Measurements from ENCODE around the gene SPTBN1.

Gene SPTBN1

GRCh38 chr2:54610700-54611099 is 154.6 kb downstream of the SPTBN1 start:
- TF ChIP-seq CTCF (IDR thresholded peaks at IDR 0.05; ENCODE audit: insufficient read depth, low read depth, low read length, missing control alignments), result no peak
- H3K4me3 ChIP-seq (ENCODE audit: low read depth, low read length), result no peak overlapping the region
- no peak for DNase-seq (ENCODE audit: low read depth)

- no peak for DNase-seq (ENCODE audit: low read depth)
- H3K4me3 ChIP-seq (ENCODE audit: low read depth, low read length), result no peak overlapping the region
- TF ChIP-seq CTCF (IDR thresholded peaks at IDR 0.05; ENCODE audit: insufficient read depth, low read depth, low read length, missing control alignments), result no peak
These were observed 155.9 kb downstream of the SPTBN1 start for GRCh38 chr2:54611830-54612545.

GRCh38 chr2:54613386-54613785 is 157.3 kb downstream of the SPTBN1 start:
- no peak for DNase-seq (ENCODE audit: low read depth)
- no peak overlapping the region for H3K4me3 ChIP-seq (ENCODE audit: low read depth, low read length)
- TF ChIP-seq CTCF (IDR thresholded peaks at IDR 0.05; ENCODE audit: insufficient read depth, low read depth, low read length, missing control alignments), result no peak

GRCh38 chr2:54613794-54614257 is 157.7 kb downstream of the SPTBN1 start:
- no peak overlapping the region for H3K4me3 ChIP-seq (ENCODE audit: low read depth, low read length)
- TF ChIP-seq CTCF (IDR thresholded peaks at IDR 0.05; ENCODE audit: insufficient read depth, low read depth, low read length, missing control alignments), result no peak
- DNase-seq (ENCODE audit: low read depth), result no peak

GRCh38 chr2:54614819-54615218 is 158.7 kb downstream of the SPTBN1 start:
- no peak overlapping the region for H3K4me3 ChIP-seq (ENCODE audit: low read depth, low read length)
- no peak for DNase-seq (ENCODE audit: low read depth)
- no peak for TF ChIP-seq CTCF (IDR thresholded peaks at IDR 0.05; ENCODE audit: insufficient read depth, low read depth, low read length, missing control alignments)

- H3K4me3 ChIP-seq (ENCODE audit: low read depth, low read length), result no peak overlapping the region
- no peak for TF ChIP-seq CTCF (IDR thresholded peaks at IDR 0.05; ENCODE audit: insufficient read depth, low read depth, low read length, missing control alignments)
- no peak for DNase-seq (ENCODE audit: low read depth)
These were observed 159.9 kb downstream of the SPTBN1 start for GRCh38 chr2:54615832-54616534.
